MM.1S (cell line): ENCODE measurements around the gene AIDA.
A peak's percentile ranks its signal among the peaks of the same experiment; 100 is the strongest.

Source experiments
- DNase-seq: peaks from one replicate; pipeline ENCODE4 v3.0.0-alpha.2; 2015
- H2AFZ ChIP-seq: fragments of 300-600 bp; sonication (generic); 2 replicates; pipeline ENCODE4 v1.6.0; 2016; ENCODE audit warnings: antibody characterized with exemption, low read length
- H3F3A ChIP-seq: fragments of 300-600 bp; sonication (generic); 2 replicates; pipeline ENCODE4 v1.6.1; 2016; ENCODE audit warnings: mild to moderate bottlenecking, antibody characterized with exemption, low read length, moderate library complexity, mixed read lengths; ENCODE audit not compliant: insufficient read depth
- H3K27ac ChIP-seq: fragments of 300-600 bp; sonication (generic); 2 replicates; pipeline ENCODE4 v1.5.1; 2016; ENCODE audit warnings: mild to moderate bottlenecking, low read length
- H3K27me3 ChIP-seq: fragments of 300-600 bp; sonication (generic); replicated peaks from 2 replicates; pipeline ENCODE4 v1.6.0; 2016; ENCODE audit warnings: low read length; ENCODE audit not compliant: insufficient read depth
- H3K36me3 ChIP-seq: fragments of 300-600 bp; sonication (generic); replicated peaks from 2 replicates; pipeline ENCODE4 v1.6.1; 2016; ENCODE audit warnings: mild to moderate bottlenecking, low read length, mixed read lengths; ENCODE audit not compliant: insufficient read depth
- H3K4me1 ChIP-seq: fragments of 300-600 bp; sonication (generic); 2 replicates; pipeline ENCODE4 v1.6.1; 2016; ENCODE audit warnings: low read length, mixed read lengths
- H3K4me2 ChIP-seq: fragments of 300-600 bp; sonication (generic); 2 replicates; pipeline ENCODE4 v1.6.0; 2016; ENCODE audit warnings: low read depth, low read length
- H3K4me3 ChIP-seq: fragments of 300-600 bp; sonication (generic); 2 replicates; pipeline ENCODE4 v1.5.1; 2016; ENCODE audit warnings: low read length, mixed read lengths
- H3K79me2 ChIP-seq: fragments of 300-600 bp; sonication (generic); 2 replicates; pipeline ENCODE4 v1.6.1; 2016; ENCODE audit warnings: mixed run types, low read length, mixed read lengths
- H3K9ac ChIP-seq: fragments of 300-600 bp; sonication (generic); 2 replicates; pipeline ENCODE4 v1.6.1; 2016; ENCODE audit warnings: low read length, mixed read lengths
- H3K9me2 ChIP-seq: fragments of 300-600 bp; sonication (generic); replicated peaks from 2 replicates; pipeline ENCODE4 v1.6.1; 2016; ENCODE audit warnings: mild to moderate bottlenecking, low read length, mixed read lengths; ENCODE audit not compliant: insufficient read depth
- H3K9me3 ChIP-seq: fragments of 300-600 bp; sonication (generic); replicated peaks from 2 replicates; pipeline ENCODE4 v1.6.1; 2016; ENCODE audit warnings: mild to moderate bottlenecking, low read length, mixed read lengths; ENCODE audit not compliant: insufficient read depth
- H4K20me1 ChIP-seq: fragments of 300-600 bp; sonication (generic); 2 replicates; pipeline ENCODE4 v1.6.1; 2016; ENCODE audit warnings: mild to moderate bottlenecking, low read length, moderate library complexity, mixed read lengths; ENCODE audit not compliant: insufficient read depth
- EZH2 ChIP-seq: fragments of 300-600 bp; sonication (generic); optimal IDR thresholded peaks from 2 replicates; pipeline ENCODE3; 2017; ENCODE audit warnings: low read depth, mild to moderate bottlenecking, antibody characterized with exemption, low read length, mixed read lengths
- EZH2phosphoT487 ChIP-seq: fragments of 300-600 bp; sonication (generic); IDR thresholded peaks from 2 replicates; pipeline ENCODE4 v1.6.1; 2018; ENCODE audit warnings: antibody characterized with exemption, low read length
- TF ChIP-seq, protein P1 (sequence below): fragments of 300-600 bp; sonication (generic); IDR thresholded peaks from 2 replicates; pipeline ENCODE4 v1.5.1; 2016; ENCODE audit warnings: antibody characterized with exemption, low read length, mixed read lengths

AIDA gene

GRCh38 chr1:222622765-222623164 is 89.5 kb downstream of the AIDA start:
- Histone ChIP-seq H3K9ac (no peak overlapping the region), H2AFZ (no peak overlapping the region), H3K4me3 (no peak overlapping the region), H3K36me3 (no peaks in the 10 kb centered on the region), H3K9me2 (no peaks in the 10 kb centered on the region), H4K20me1 (no peaks in the 10 kb centered on the region), H3K27ac (no peak overlapping the region), H3K4me2 (no peak overlapping the region), H3K27me3 (no peaks in the 10 kb centered on the region), H3F3A (peaks cover 7% of the 10 kb centered on the region; the same call in 1 of the 2 replicates), H3K79me2 (peaks cover 12% of the 10 kb centered on the region), H3K9me3 (no peaks in the 10 kb centered on the region), H3K4me1 (peaks cover 26% of the 10 kb centered on the region)
- DNase-seq = no peak
- TF ChIP-seq EZH2phosphoT487 = no peak
- no peak for TF ChIP-seq EZH2
- TF ChIP-seq, protein P1, sequence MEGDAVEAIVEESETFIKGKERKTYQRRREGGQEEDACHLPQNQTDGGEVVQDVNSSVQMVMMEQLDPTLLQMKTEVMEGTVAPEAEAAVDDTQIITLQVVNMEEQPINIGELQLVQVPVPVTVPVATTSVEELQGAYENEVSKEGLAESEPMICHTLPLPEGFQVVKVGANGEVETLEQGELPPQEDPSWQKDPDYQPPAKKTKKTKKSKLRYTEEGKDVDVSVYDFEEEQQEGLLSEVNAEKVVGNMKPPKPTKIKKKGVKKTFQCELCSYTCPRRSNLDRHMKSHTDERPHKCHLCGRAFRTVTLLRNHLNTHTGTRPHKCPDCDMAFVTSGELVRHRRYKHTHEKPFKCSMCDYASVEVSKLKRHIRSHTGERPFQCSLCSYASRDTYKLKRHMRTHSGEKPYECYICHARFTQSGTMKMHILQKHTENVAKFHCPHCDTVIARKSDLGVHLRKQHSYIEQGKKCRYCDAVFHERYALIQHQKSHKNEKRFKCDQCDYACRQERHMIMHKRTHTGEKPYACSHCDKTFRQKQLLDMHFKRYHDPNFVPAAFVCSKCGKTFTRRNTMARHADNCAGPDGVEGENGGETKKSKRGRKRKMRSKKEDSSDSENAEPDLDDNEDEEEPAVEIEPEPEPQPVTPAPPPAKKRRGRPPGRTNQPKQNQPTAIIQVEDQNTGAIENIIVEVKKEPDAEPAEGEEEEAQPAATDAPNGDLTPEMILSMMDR = no peak

GRCh38 chr1:222620566-222620965 is 91.7 kb downstream of the AIDA start:
- H3K9ac ChIP-seq = no peak overlapping the region
- H3K79me2 ChIP-seq = peaks cover 12% of the 10 kb centered on the region
- H2AFZ ChIP-seq = no peak overlapping the region
- TF ChIP-seq, protein P1 = no peak
- TF ChIP-seq EZH2 = no peak
- no peak overlapping the region for H3K27ac ChIP-seq
- no peaks in the 10 kb centered on the region for H3K9me2 ChIP-seq
- H3K4me3 ChIP-seq = no peak overlapping the region
- H3K4me2 ChIP-seq = peak overlapping the region; percentile 22; the same call in 1 of the 2 replicates
- H3K4me1 ChIP-seq = peaks cover 28% of the 10 kb centered on the region
- H3F3A ChIP-seq = peaks cover 12% of the 10 kb centered on the region
- no peaks in the 10 kb centered on the region for H3K27me3 ChIP-seq
- H3K36me3 ChIP-seq = no peaks in the 10 kb centered on the region
- DNase-seq = peak; percentile 45
- H4K20me1 ChIP-seq = no peaks in the 10 kb centered on the region
- H3K9me3 ChIP-seq = no peaks in the 10 kb centered on the region

DNA sequence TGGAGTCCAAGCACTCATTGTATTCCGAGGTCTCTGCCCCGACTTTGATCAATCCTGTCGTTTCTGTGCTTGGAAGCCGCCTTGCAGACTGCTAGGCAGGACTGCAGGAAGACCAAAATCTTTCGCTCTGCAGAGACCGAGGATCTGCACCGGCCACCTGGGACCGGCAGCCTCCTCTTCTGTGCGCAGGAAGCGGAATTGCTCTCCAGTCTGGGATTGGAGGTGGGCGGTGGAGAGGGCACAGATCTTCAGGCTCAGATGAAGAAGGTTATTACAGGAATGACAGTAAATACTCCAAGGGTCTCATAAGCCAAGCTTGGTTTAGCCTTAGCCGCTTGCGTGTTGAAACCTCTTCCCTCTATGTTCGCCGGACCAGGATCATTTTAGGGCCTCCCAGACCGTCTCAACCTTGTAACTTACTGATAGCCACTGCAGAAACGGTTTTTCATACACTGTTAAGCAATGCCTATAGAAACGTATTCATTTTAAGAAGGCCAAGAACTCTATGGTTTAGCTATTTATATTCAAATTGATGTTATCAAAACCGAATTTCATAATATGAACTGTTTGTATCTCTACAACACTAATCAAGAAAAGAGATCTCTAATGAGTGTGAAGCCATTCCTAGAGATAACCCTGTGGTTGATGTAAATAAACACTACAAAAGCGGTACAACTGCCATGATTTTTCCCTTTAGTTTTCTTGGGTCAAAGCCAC is 93.3 kb downstream of the AIDA start:
- no peak overlapping the region for H3K9ac ChIP-seq
- peaks cover 28% of the 10 kb centered on the region for H3K4me1 ChIP-seq
- peak overlapping the region; percentile 70 for H3K4me3 ChIP-seq
- H3K4me2 ChIP-seq = peak overlapping the region; percentile 78
- peak overlapping the region; percentile 13; the same call in 1 of the 2 replicates for H2AFZ ChIP-seq
- H4K20me1 ChIP-seq = no peaks in the 10 kb centered on the region
- H3F3A ChIP-seq = peaks cover 12% of the 10 kb centered on the region
- peaks cover 12% of the 10 kb centered on the region for H3K79me2 ChIP-seq
- H3K9me3 ChIP-seq = no peaks in the 10 kb centered on the region
- no peak for DNase-seq
- no peak overlapping the region for H3K27ac ChIP-seq
- H3K9me2 ChIP-seq = no peaks in the 10 kb centered on the region
- H3K27me3 ChIP-seq = no peaks in the 10 kb centered on the region
- TF ChIP-seq EZH2 (no peak), EZH2phosphoT487 (no peak)
- TF ChIP-seq, protein P1 = no peak
- no peaks in the 10 kb centered on the region for H3K36me3 ChIP-seq
